ENCODE results near the gene IGHMBP2. TPM values are rescaled to one million over a fixed set of nuclear protein-coding genes. Genes with fewer than 3 reads are reported as not detected.
A peak's percentile ranks its signal among the peaks of the same experiment; 100 is the strongest.
"Not testable (repeated sequence)": the region's sequence is repeated elsewhere in the genome, so short reads cannot be mapped to it uniquely, and the experiment has no call there.

Gene IGHMBP2
- total and polyA plus RNA-seq, 5 donors from 2014 or later: 5.4 to 47.5 (median 7.3) TPM

DNA sequence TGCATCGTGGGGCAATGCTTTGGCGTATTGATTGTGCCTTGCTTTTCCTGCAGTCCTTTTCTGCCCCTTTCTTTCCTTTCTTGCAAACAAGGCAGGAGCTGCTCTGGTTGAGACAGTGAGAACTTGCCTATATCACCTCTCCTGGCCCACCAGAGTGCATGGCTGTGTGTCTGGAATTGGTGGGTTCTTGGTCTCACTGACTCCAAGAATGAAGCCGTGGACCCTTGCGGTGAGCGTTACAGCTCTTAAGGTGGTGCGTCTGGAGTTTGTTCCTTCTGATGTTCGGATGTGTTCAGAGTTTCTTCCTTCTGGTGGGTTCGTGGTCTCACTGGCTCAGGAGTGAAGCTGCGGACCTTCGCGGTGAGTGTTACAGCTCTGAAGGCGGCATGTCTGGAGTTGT is 70.0 kb downstream of the IGHMBP2 start:
- not testable (repeated sequence) for H3K27me3 ChIP-seq (ENCODE audit: control insufficient read depth, insufficient read depth, low read length); H3K4me3 ChIP-seq (ENCODE audit: low read depth, low read length); H3K9me3 ChIP-seq (ENCODE audit: control insufficient read depth in 2 of 2, low read length in 2 of 2); H3K27ac ChIP-seq (ENCODE audit: insufficient read depth, low read length, poor library complexity, severe bottlenecking); H3K4me3 Mint-ChIP-seq; ATAC-seq (ENCODE audit: low read depth in 2 of 2); H3K9me3 Mint-ChIP-seq; H3K4me1 ChIP-seq (ENCODE audit: control insufficient read depth, insufficient read depth, low read length, poor library complexity, severe bottlenecking); H3K27ac Mint-ChIP-seq; H3K4me1 Mint-ChIP-seq; H3K36me3 Mint-ChIP-seq; H3K36me3 ChIP-seq (ENCODE audit: control insufficient read depth, insufficient read depth, low read length); DNase-seq; H3K27me3 Mint-ChIP-seq

DNA sequence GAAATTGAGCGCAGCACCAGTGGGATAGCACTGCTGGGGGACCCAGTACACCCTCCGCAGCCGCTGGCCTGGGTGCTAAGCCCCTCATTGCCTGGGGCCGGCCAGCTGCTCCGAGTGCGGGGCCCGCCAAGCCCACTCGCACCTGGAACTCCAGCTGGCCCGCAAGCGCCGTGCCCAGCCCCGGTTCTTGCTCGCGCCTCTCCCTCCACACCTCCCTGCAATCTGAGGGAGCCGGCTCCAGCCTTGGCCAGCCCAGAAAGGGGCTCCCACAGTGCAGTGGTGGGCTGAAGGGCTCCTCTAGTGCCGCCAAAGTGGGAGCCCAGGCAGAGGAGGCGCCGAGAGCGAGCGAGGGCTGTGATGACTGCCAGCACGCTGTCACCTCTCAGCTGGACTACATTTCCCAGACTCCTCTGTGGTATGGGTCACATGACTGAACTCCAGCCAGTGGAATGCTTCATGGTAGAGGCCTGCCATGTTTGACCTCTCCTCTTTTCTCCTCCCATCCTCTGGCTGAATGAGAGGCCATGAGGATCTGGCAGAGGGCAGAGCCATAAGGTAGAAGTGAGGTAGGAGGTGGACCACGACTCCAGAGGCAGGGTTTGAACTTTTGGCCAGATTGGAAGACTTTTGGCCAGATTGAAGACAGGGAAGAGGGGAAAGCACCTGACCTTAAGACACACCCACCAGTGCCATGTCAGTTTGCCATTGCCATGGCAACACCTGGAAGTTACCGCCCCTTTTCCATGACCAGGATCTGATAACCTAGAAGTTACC is 70.9 kb downstream of the IGHMBP2 start:
- Histone ChIP-seq H3K4me1 (ENCODE audit: control insufficient read depth, insufficient read depth, low read length, poor library complexity, severe bottlenecking) (no peaks in the 10 kb centered on the region), H3K27ac (ENCODE audit: insufficient read depth, low read length, poor library complexity, severe bottlenecking) (no peak overlapping the region), H3K27me3 (ENCODE audit: control insufficient read depth, insufficient read depth, low read length) (no peaks in the 10 kb centered on the region), H3K9me3 (ENCODE audit: control insufficient read depth in 2 of 2, low read length in 2 of 2) (no peaks in the 10 kb centered on the region), H3K36me3 (ENCODE audit: control insufficient read depth, insufficient read depth, low read length) (no peaks in the 10 kb centered on the region), H3K4me3 (ENCODE audit: low read depth, low read length) (no peak overlapping the region)
- no peak for ATAC-seq (ENCODE audit: low read depth in 2 of 2)
- peaks cover 3% of the 10 kb centered on the region for H3K36me3 Mint-ChIP-seq
- peaks cover 9% of the 10 kb centered on the region for H3K27me3 Mint-ChIP-seq
- no peaks in the 10 kb centered on the region for H3K9me3 Mint-ChIP-seq
- H3K27ac Mint-ChIP-seq: no peak overlapping the region
- no peaks in the 10 kb centered on the region for H3K4me1 Mint-ChIP-seq
- DNase-seq: peak in 1 of 3 donors; percentile 29
- H3K4me3 Mint-ChIP-seq: no peak overlapping the region

DNA sequence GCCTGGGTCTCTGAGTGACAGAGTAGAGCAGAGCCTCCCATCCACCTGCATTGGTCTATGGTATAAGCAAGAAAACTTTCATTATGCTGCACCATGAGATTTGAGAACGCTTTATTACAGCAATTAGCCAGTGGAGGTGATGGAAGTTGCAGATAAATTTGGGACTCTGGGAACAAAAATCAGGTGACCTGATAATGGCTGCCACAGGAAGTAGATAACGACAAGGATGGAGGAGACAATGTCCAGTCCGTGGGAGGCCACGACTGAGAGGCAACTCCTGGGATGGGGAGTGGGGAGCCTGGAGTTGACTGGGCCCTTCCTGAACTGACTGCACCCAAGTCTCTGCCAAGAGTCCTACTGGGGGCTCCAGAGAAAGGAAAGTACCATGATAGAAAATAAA is 72.4 kb downstream of the IGHMBP2 start:
- H3K27ac Mint-ChIP-seq: no peak overlapping the region
- no peaks in the 10 kb centered on the region for H3K36me3 ChIP-seq (ENCODE audit: control insufficient read depth, insufficient read depth, low read length)
- DNase-seq: no peak

DNA sequence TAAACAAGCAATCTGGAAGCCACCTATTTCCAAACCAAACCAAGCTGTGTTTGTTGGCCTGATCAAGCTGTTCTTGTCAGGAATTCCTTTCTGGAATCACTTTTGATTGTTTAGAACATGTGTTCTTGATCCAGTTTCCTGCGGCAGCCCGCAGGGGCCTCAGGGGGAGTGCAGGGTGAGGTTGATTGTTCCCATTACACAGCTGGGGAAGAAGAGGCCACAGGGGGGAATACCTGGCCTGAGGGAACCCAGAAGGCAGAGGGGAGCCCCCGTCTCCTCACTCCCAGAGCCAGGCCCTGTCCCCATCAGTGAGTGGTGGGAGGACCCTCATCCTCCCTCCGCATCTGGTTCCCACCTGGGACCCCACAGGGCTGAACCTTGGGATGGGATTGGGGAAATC is 72.9 kb downstream of the IGHMBP2 start:
- Mint-ChIP-seq H3K36me3 (peaks cover 3% of the 10 kb centered on the region), H3K4me3 (no peak overlapping the region), H3K4me1 (no peaks in the 10 kb centered on the region), H3K27ac (no peak overlapping the region), H3K27me3 (peaks cover 9% of the 10 kb centered on the region), H3K9me3 (no peaks in the 10 kb centered on the region)
- H3K4me1 ChIP-seq (ENCODE audit: control insufficient read depth, insufficient read depth, low read length, poor library complexity, severe bottlenecking): no peaks in the 10 kb centered on the region
- DNase-seq: no peak
- no peak overlapping the region for H3K4me3 ChIP-seq (ENCODE audit: low read depth, low read length)
- no peak for ATAC-seq (ENCODE audit: low read depth in 2 of 2)
- H3K27me3 ChIP-seq (ENCODE audit: control insufficient read depth, insufficient read depth, low read length): no peaks in the 10 kb centered on the region
- no peak overlapping the region for H3K27ac ChIP-seq (ENCODE audit: insufficient read depth, low read length, poor library complexity, severe bottlenecking)
- H3K36me3 ChIP-seq (ENCODE audit: control insufficient read depth, insufficient read depth, low read length): no peaks in the 10 kb centered on the region
- no peaks in the 10 kb centered on the region for H3K9me3 ChIP-seq (ENCODE audit: control insufficient read depth in 2 of 2, low read length in 2 of 2)

More for the DNA sequence above, 72.4 kb downstream of the IGHMBP2 start:
- H3K9me3 Mint-ChIP-seq: no peaks in the 10 kb centered on the region
- no peak overlapping the region for H3K27ac ChIP-seq (ENCODE audit: insufficient read depth, low read length, poor library complexity, severe bottlenecking)
- no peaks in the 10 kb centered on the region for H3K4me1 ChIP-seq (ENCODE audit: control insufficient read depth, insufficient read depth, low read length, poor library complexity, severe bottlenecking)
- H3K36me3 Mint-ChIP-seq: peaks cover 3% of the 10 kb centered on the region
- H3K4me3 ChIP-seq (ENCODE audit: low read depth, low read length): no peak overlapping the region
- no peaks in the 10 kb centered on the region for H3K4me1 Mint-ChIP-seq
- no peaks in the 10 kb centered on the region for H3K27me3 ChIP-seq (ENCODE audit: control insufficient read depth, insufficient read depth, low read length)
- H3K9me3 ChIP-seq (ENCODE audit: control insufficient read depth in 2 of 2, low read length in 2 of 2): no peaks in the 10 kb centered on the region
- H3K4me3 Mint-ChIP-seq: no peak overlapping the region
- H3K27me3 Mint-ChIP-seq: peaks cover 9% of the 10 kb centered on the region
- ATAC-seq (ENCODE audit: low read depth in 2 of 2): no peak

DNA sequence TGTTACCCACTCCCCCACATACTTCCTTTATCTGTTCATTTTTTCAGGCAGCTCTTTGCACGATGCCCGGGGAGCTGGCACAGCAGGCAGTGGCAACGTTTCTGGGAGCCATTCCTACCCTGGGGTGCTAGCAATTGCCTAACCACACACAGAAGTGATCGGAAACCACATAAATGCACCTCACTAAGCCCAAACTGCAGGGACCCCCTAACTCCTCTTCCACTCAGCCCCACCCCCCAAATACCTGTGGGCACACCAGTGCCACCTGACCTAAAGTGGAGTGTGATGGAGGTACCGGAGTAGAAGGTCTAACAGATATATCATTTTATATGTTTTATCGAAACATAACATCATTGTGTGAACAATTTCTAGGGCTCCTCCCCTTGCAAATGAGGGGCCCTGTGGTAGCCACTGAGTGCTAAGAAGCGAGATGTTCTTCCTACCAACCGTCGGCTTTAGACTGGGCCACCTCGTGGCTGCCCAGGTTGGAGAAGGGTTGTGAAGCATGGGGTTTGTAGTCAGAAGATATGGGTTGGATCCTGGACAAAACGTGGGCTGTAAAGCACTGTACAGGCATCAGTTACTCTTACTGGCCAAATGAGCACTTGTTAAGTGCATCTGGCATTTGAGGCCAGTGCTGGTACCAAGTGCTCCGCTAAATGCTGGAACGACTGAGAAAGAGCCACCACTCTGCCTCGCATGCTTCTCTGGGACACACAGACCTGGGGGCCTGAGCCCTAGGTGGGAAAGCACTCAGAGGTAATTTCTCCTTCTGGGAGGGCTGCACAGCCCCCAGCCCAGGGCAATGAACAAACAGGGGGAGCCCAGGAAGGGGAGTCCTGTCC is 74.3 kb downstream of the IGHMBP2 start:
- Histone ChIP-seq H3K36me3 (ENCODE audit: control insufficient read depth, insufficient read depth, low read length) (no peaks in the 10 kb centered on the region), H3K4me1 (ENCODE audit: control insufficient read depth, insufficient read depth, low read length, poor library complexity, severe bottlenecking) (no peaks in the 10 kb centered on the region), H3K27me3 (ENCODE audit: control insufficient read depth, insufficient read depth, low read length) (no peaks in the 10 kb centered on the region), H3K27ac (ENCODE audit: insufficient read depth, low read length, poor library complexity, severe bottlenecking) (no peak overlapping the region), H3K4me3 (ENCODE audit: low read depth, low read length) (no peak overlapping the region), H3K9me3 (ENCODE audit: control insufficient read depth in 2 of 2, low read length in 2 of 2) (no peaks in the 10 kb centered on the region)
- Mint-ChIP-seq H3K4me1 (no peaks in the 10 kb centered on the region), H3K9me3 (peaks cover 0 to 13% (median 0%) of the 10 kb centered on the region in 7 donors), H3K36me3 (no peaks in the 10 kb centered on the region), H3K4me3 (no peak overlapping the region), H3K27ac (no peak overlapping the region), H3K27me3 (peaks cover 9% of the 10 kb centered on the region)
- no peak for ATAC-seq (ENCODE audit: low read depth in 2 of 2)
- DNase-seq: no peak

DNA sequence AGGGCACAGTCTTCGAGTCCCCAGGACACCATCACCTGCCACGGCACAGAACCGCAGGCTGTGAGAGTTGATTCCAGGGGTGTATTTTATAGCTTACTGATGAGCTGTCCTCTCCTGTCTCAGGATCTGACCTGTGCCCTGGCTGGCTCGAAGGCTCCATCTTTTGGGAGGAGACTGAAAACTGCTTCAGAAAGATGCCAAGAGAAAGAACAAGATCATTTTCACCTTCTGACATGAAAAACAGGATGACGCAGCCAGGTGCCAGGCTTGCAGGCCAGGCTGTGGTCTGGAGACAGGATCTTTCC is 74.9 kb downstream of the IGHMBP2 start:
- Histone ChIP-seq H3K4me1 (ENCODE audit: control insufficient read depth, insufficient read depth, low read length, poor library complexity, severe bottlenecking) (no peaks in the 10 kb centered on the region), H3K4me3 (ENCODE audit: low read depth, low read length) (no peak overlapping the region), H3K27ac (ENCODE audit: insufficient read depth, low read length, poor library complexity, severe bottlenecking) (no peak overlapping the region), H3K9me3 (ENCODE audit: control insufficient read depth in 2 of 2, low read length in 2 of 2) (no peaks in the 10 kb centered on the region), H3K27me3 (ENCODE audit: control insufficient read depth, insufficient read depth, low read length) (no peaks in the 10 kb centered on the region), H3K36me3 (ENCODE audit: control insufficient read depth, insufficient read depth, low read length) (no peaks in the 10 kb centered on the region)
- Mint-ChIP-seq H3K27me3 (peaks cover 9% of the 10 kb centered on the region), H3K4me3 (no peak overlapping the region), H3K36me3 (no peaks in the 10 kb centered on the region), H3K4me1 (no peaks in the 10 kb centered on the region), H3K9me3 (peaks cover 0 to 13% (median 0%) of the 10 kb centered on the region in 7 donors), H3K27ac (no peak overlapping the region)
- no peak for ATAC-seq (ENCODE audit: low read depth in 2 of 2)
- no peak for DNase-seq

DNA sequence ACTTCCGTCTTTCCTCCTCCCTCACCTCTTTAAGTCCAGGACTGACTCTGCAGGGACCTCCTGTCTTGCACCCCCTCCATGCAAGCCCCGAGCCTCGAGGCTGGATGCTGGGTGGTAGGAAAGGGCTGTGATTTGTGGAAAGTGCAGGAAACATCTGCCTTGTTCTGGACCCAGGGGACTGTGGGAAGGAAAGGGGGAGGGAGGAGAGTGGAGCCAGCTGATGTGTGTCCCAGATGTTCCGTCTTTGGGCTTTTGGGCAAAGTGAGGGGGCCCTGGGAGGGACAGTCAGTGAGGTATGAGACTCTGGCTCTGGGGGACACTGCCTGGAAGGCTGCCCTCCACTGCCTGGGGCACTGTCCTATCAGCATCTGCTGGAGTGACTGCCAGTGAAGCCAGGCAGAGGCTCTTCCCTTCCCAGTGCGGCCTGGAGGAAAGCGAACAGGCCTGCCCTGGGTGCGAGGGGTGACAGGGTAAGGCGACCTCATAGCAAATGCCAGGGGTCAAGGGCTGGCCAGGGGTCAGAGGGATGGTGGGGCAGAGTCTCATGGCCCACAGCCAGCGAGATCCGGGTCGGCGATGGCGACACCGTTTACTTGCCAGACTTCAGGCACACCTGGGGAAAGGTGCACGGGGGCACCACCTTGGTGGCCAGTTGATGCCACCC is 75.4 kb downstream of the IGHMBP2 start:
- no peaks in the 10 kb centered on the region for H3K27me3 ChIP-seq (ENCODE audit: control insufficient read depth, insufficient read depth, low read length)
- H3K4me1 ChIP-seq (ENCODE audit: control insufficient read depth, insufficient read depth, low read length, poor library complexity, severe bottlenecking): no peaks in the 10 kb centered on the region
- H3K27me3 Mint-ChIP-seq: peaks cover 9% of the 10 kb centered on the region
- H3K36me3 Mint-ChIP-seq: no peaks in the 10 kb centered on the region
- no peak overlapping the region for H3K4me3 Mint-ChIP-seq
- H3K9me3 Mint-ChIP-seq: peaks cover 0 to 13% (median 0%) of the 10 kb centered on the region in 7 donors
- H3K4me1 Mint-ChIP-seq: no peaks in the 10 kb centered on the region
- no peak overlapping the region for H3K27ac Mint-ChIP-seq
- H3K4me3 ChIP-seq (ENCODE audit: low read depth, low read length): no peak overlapping the region
- no peaks in the 10 kb centered on the region for H3K9me3 ChIP-seq (ENCODE audit: control insufficient read depth in 2 of 2, low read length in 2 of 2)
- ATAC-seq (ENCODE audit: low read depth in 2 of 2) (no peak), DNase-seq (no peak)
- no peak overlapping the region for H3K27ac ChIP-seq (ENCODE audit: insufficient read depth, low read length, poor library complexity, severe bottlenecking)
- H3K36me3 ChIP-seq (ENCODE audit: control insufficient read depth, insufficient read depth, low read length): no peaks in the 10 kb centered on the region

All from CD4-positive, CD25-positive, alpha-beta regulatory T cell (primary cell).